Activated T-helper 1 cell treated with anti-CD3 and anti-CD28 coated beads, Interleukin-12 subunit alpha, Interleukin-12 subunit beta, Interleukin-2, Interleukin-4 antibody, amounts not matched to agents 30 ng/mL and 10 ng/mL and 1 ng/mL, durations not matched to agents 14 hours and 24 hours and 36 hours (primary cell): ENCODE results near the gene KRTAP21-1. TPM values are rescaled to one million over a fixed set of nuclear protein-coding genes. Genes with fewer than 3 reads are reported as not detected.
A peak's percentile ranks its signal among the peaks of the same experiment; 100 is the strongest.
"Not testable (repeated sequence)": the region's sequence is repeated elsewhere in the genome, so short reads cannot be mapped to it uniquely, and the experiment has no call there.

Source experiments
- DNase-seq: peaks from one replicate; pipeline ENCODE4 v3.0.0; 2021; ENCODE audit warnings: low spot score
- H3K27ac Mint-ChIP-seq: one replicate; pipeline ENCODE4 v1.8.0; 2021; ENCODE audit warnings: mild to moderate bottlenecking, mixed read lengths
- H3K27me3 Mint-ChIP-seq: one replicate; pipeline ENCODE4 v1.8.0; 2022; ENCODE audit warnings: mild to moderate bottlenecking, moderate library complexity, mixed read lengths; ENCODE audit not compliant: insufficient read depth
- H3K36me3 Mint-ChIP-seq: one replicate; pipeline ENCODE4 v1.8.0; 2021; ENCODE audit warnings: low read depth, mixed read lengths
- H3K4me1 Mint-ChIP-seq: one replicate; pipeline ENCODE4 v1.8.0; 2021; ENCODE audit warnings: low read depth, mixed read lengths
- H3K4me3 Mint-ChIP-seq: one replicate; pipeline ENCODE4 v1.8.0; 2021; ENCODE audit warnings: mild to moderate bottlenecking, moderate library complexity, mixed read lengths
- H3K9me3 Mint-ChIP-seq: one replicate; pipeline ENCODE4 v1.8.0; 2021; ENCODE audit warnings: mixed read lengths
- intact Hi-C: fragments of 100-400 bp; cut with micrococcal nuclease; formaldehyde crosslinking; loops from one replicate; pipeline ENCODE4 v1.15.1; 2024
- total RNA-seq: library from RNA; stranded (reverse); gene quantifications from 2 replicates; pipeline ENCODE4 v1.2.3, GENCODE V29; 2022

Gene KRTAP21-1
- not detected in 2 replicates for total RNA-seq

DNA sequence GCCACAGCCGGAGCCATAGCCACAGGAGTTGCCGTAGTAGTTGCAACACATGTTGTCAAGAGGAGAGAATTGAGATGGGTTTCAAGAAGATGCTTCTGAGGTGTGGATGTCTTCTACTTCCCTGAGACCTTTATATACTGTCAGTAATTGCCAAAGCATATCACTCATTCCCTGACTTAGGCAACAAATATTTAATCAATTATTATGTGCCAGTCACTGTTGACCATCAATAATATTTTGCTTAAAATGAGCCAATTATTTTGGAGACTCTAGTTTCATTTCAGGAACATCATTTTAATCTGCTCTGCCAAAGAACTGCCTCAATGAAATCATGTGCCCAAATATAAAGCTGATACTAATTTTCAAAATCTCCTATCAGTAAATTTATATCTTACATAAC, at the start of gene KRTAP21-1:
Gene KRTAP21-1, minus strand, starts transcription at position 101 of the 400 bp plus-strand sequence. Its CDS starts 50 bp downstream, at position 51.
- H3K27ac Mint-ChIP-seq, intact Hi-C loops, H3K4me3 Mint-ChIP-seq, H3K36me3 Mint-ChIP-seq, H3K9me3 Mint-ChIP-seq, DNase-seq, H3K4me1 Mint-ChIP-seq, H3K27me3 Mint-ChIP-seq: not testable (repeated sequence)

DNA sequence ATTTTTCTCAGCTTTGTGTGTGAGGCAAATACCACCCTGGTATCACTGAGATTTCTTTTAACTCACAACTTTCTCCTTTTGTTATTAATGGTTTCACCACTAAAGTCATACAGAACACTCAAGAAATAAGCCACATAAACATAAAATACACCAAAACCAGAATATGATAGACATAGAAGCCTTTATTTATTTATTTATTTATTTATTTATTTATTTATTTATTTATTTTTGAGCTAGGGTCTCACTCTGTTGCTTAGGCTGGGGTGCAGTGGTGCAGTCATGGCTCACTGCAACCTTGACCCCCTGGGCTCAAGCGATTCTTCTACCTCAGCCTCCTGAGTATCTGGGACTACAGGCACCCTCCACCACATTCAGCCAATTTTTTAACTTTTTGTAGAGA, 45.4 kb upstream of the KRTAP21-1 start:
- intact Hi-C loops: no loop called here
- Mint-ChIP-seq H3K27me3 (no peaks in the 10 kb centered on the region), H3K36me3 (no peaks in the 10 kb centered on the region), H3K4me1 (no peaks in the 10 kb centered on the region), H3K4me3 (no peak overlapping the region), H3K9me3 (no peaks in the 10 kb centered on the region), H3K27ac (no peak overlapping the region)
- no peak for DNase-seq

DNA sequence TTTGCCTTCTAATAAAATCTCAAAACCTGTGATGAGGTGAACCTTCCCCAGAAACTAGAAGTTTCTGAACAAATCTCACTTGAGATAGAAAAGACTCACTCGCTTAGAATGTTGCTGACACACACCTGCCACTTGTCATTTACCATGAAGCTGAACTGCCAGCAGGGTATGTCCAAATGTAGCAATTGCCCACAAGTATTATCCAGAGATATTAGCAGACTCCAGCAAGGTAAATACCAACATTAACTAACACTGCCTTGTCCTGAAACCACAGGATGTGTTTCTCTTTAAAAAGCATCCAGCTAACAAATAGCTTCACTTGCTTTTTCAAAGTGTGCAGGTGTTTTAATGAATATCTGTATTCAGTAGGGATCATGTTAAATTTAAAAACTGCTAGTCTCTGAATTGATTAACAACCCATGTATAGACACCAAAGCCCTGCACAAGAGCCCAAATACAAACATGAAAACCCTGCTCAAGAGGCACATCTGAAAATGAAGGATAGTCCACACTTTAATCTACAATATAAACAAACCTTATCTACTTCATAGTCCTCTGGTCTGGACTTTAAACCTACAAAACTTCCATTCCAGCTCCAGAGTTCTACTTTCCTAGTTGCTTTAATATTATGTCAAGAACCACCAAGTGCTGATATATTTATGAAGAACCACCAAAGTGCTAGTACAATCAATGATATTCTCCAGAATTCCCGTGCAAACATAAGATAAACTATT, 38.5 kb upstream of the KRTAP21-1 start:
- intact Hi-C loops: no loop called here
- Mint-ChIP-seq H3K9me3 (no peaks in the 10 kb centered on the region), H3K4me3 (no peak overlapping the region), H3K36me3 (no peaks in the 10 kb centered on the region), H3K4me1 (no peaks in the 10 kb centered on the region), H3K27me3 (no peaks in the 10 kb centered on the region), H3K27ac (no peak overlapping the region)
- DNase-seq: no peak

DNA sequence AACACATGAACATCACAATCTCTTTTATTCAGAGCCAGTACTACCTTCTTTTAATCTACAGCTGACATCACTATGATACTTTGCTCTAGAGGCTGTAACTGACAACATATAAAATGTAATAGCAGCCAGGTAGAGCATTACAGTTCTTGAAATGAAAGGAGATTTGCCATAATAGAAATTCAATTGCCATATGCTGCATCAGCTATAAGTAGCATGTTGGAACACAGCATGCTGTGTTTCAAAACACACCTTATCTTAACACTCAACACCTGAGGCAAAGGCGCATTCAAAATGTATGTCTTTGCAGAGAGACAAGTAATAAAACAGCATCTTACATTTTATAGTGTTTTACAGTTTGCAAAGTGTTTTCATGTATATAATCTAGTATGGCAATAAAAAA, 24.0 kb upstream of the KRTAP21-1 start:
- Mint-ChIP-seq H3K4me3 (no peak overlapping the region), H3K27ac (no peak overlapping the region), H3K9me3 (no peaks in the 10 kb centered on the region), H3K4me1 (no peaks in the 10 kb centered on the region), H3K27me3 (peaks cover 2% of the 10 kb centered on the region), H3K36me3 (no peaks in the 10 kb centered on the region)
- intact Hi-C loops: no loop called here
- no peak for DNase-seq

DNA sequence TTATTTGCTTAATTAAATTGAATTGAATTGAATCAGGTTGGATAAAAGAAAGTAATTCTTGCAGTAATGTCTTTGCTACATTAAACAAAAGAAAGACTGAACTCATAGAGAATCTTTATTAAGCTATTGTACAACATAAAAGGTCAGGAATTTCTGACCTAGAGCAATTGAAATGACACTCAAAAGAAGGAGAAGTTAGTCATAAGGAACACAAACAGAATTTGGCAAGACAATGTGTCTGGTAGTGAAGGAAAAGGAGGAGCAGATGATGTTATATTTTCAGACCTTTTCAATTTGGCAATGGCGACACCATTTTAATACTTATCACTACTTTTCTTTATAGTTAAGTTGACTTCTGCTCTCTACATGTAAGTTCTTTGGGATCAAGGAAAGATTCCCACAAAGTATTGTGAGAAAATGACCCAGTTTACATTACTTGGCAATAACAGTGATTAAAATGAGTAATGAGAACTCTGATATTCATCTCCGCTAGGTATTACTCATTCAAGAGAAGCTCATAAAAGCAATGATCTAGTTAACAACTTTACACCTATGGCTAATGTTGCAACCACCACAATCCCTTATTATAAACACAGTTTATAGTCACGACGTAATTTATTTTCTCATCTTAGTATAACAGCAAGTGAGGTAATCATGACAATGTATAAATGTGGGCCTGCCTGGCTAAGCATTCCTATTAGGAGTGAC, 14.7 kb upstream of the KRTAP21-1 start:
- intact Hi-C loops: no loop called here
- Mint-ChIP-seq H3K27me3 (no peaks in the 10 kb centered on the region), H3K4me3 (no peak overlapping the region), H3K4me1 (no peaks in the 10 kb centered on the region), H3K27ac (no peak overlapping the region), H3K9me3 (no peaks in the 10 kb centered on the region), H3K36me3 (no peaks in the 10 kb centered on the region)
- no peak for DNase-seq

DNA sequence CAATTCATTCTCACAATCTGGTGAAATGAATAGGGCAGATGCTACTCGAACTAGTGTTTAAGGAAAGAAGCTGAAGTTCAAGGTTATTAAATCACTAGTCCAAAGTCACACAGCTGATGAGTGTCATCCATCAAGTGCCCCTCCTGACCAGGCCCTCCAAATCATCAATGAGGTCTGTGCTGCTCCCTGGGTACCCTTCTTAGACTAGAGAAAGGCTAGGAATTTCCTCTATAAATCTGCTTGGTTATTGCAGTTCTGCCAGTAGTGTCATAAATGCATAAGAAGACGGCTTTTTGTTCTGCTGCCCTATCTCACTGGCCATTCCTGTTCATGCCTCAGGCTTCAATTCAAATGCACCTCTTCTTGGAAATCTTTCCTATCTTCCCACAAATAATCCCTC, 5.5 kb upstream of the KRTAP21-1 start:
- intact Hi-C loops: no loop called here
- H3K9me3 Mint-ChIP-seq: no peaks in the 10 kb centered on the region
- no peaks in the 10 kb centered on the region for H3K36me3 Mint-ChIP-seq
- no peak overlapping the region for H3K27ac Mint-ChIP-seq
- H3K4me3 Mint-ChIP-seq: no peak overlapping the region
- DNase-seq: no peak
- H3K4me1 Mint-ChIP-seq: no peaks in the 10 kb centered on the region
- H3K27me3 Mint-ChIP-seq: peaks cover 4% of the 10 kb centered on the region

DNA sequence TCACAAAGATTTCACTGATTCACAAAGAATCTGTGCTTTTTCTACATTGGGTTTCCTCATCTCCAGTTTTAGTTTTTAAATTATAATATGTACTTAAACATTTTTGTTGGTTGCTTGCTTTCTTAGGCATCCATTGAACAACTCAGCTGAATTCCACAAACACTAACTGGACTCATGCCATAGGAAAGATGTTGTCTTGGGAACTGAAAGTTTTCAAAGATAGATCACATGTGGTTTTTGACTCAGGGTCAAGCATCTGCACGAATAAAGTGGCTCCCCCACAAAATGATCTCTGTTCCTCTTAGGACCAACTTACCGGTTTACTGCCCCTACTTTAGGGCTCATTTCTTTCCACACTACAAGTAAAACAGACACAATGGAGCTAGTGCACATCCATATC, 3.1 kb upstream of the KRTAP21-1 start:
- DNase-seq: no peak
- Mint-ChIP-seq H3K4me3 (no peak overlapping the region), H3K36me3 (no peaks in the 10 kb centered on the region), H3K27me3 (peaks cover 4% of the 10 kb centered on the region), H3K4me1 (no peaks in the 10 kb centered on the region), H3K27ac (no peak overlapping the region), H3K9me3 (no peaks in the 10 kb centered on the region)
- intact Hi-C loops: no loop called here

DNA sequence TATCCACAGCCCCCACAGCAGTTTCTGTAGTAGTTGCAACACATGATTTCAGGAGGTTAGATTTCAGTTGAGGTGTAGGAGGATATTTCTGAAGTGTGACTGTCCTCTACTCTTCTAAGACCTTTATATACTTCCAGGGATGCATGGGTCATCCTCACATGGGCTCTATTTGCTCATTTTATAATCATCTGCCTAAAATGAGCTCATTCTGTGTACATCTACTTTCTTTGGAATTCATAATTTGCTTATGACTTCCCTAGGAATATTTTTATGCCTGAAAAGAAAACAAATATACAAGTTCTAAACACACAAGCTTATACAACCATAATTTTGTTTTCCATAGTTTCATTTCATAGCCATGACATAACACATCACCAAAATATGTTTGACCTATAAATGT, 8.1 kb downstream of the KRTAP21-1 start, which contains the start of gene KRTAP21-2:
Gene KRTAP21-2, minus strand, starts transcription at position 101 of the 400 bp plus-strand sequence. Its CDS starts 57 bp downstream, at position 44.
- DNase-seq: no peak
- H3K9me3 Mint-ChIP-seq: no peaks in the 10 kb centered on the region
- intact Hi-C loops: no loop called here
- no peaks in the 10 kb centered on the region for H3K4me1 Mint-ChIP-seq
- no peaks in the 10 kb centered on the region for H3K27me3 Mint-ChIP-seq
- no peaks in the 10 kb centered on the region for H3K36me3 Mint-ChIP-seq
- no peak within 1 kb of the TSS for H3K4me3 Mint-ChIP-seq
- H3K27ac Mint-ChIP-seq: no peak within 1 kb of the TSS

DNA sequence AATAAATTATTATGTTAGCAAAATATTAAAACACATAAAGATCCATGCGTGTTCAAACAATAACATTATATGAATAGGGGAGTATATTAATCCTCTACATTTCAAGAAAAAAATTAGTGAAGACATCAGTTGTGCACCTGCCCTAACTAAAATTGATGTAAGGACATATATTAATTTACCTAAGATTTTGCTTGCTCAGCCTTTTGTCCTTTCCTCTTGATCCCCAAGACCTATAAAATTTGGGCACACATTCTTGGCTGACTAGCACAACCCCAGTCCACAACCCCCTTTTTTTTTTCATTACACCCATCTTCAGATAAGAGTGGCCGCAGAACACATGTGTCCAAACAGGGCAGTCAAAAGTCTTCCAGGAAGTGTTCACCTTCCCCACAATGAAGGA, 14.8 kb downstream of the KRTAP21-1 start:
- intact Hi-C loops: no loop called here
- Mint-ChIP-seq H3K4me3 (no peak overlapping the region), H3K27me3 (no peaks in the 10 kb centered on the region)

DNA sequence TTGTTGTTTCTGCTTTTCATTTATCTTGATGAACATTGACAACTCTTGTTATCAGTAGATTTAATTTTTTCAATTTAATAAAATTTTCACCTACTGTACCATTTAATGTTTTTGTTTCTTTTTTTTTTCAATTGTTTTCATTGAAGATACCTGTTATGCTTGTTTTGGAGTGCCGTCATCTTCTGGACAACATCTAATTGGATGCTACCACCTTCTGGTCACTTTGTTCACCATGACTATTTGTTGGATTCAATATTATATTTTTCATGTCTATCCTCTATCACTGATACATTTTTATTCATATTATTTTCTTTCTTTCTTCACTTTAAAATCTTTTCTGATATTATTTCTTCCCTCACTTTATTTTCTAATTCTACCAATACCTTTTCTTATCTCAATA, 22.2 kb downstream of the KRTAP21-1 start:
- no peak for DNase-seq
- intact Hi-C loops: loop anchor here (1.0 kb wide), 1 partner anchor 227 kb away; no protein-coding TSS in a partner anchor
- H3K27ac Mint-ChIP-seq: no peak overlapping the region

More for the DNA sequence above, 14.8 kb downstream of the KRTAP21-1 start:
- no peak for DNase-seq
- Mint-ChIP-seq H3K9me3 (no peaks in the 10 kb centered on the region), H3K4me1 (no peaks in the 10 kb centered on the region), H3K27ac (no peak overlapping the region), H3K36me3 (no peaks in the 10 kb centered on the region)

DNA sequence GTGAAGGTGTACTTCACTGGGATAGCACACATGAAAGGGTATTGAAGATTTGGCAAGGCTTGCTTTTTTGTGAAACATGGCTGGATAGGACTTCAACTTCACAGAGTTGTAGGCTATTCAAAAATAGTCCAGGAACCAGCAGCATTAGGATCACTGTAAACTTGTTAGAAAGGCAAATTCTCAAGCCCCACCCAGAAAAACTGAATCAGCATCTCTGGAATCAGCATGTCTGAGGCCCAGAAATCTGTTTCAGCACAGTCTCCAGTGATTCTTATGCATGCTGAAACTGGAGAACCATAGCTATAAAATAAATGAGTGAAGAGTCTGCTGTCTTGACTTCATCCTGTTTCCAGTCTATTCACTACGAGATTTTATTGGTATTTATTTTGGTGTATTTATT, 28.5 kb downstream of the KRTAP21-1 start:
- Mint-ChIP-seq H3K9me3 (peaks cover 20% of the 10 kb centered on the region), H3K27me3 (peaks cover 10% of the 10 kb centered on the region), H3K36me3 (peaks cover 1% of the 10 kb centered on the region), H3K4me1 (no peaks in the 10 kb centered on the region), H3K27ac (no peak overlapping the region), H3K4me3 (no peak overlapping the region)
- DNase-seq: no peak
- intact Hi-C loops: no loop called here

More for the DNA sequence above, 22.2 kb downstream of the KRTAP21-1 start:
- H3K36me3 Mint-ChIP-seq: no peaks in the 10 kb centered on the region
- H3K4me3 Mint-ChIP-seq: no peak overlapping the region
- H3K4me1 Mint-ChIP-seq: no peaks in the 10 kb centered on the region
- peaks cover 8% of the 10 kb centered on the region for H3K9me3 Mint-ChIP-seq
- H3K27me3 Mint-ChIP-seq: peaks cover 16% of the 10 kb centered on the region

DNA sequence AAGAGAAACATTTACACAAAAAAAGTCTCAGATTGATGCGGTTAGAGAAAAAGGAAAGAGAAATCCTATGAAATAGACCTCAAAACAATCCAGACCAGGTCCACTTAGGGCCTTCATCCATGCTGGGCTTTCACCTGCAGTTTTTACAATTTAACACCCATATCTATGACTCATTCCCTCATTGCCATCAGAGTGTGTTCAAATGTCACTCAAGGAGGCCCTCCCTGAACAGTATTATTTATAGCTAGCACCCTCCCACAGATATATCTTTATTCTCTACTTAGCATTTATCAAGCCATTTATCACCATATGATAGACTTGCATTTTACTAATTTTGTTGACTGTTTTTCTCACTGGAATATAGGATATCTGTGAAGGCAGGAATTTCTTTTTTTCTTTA, 35.8 kb downstream of the KRTAP21-1 start:
- Mint-ChIP-seq H3K4me3 (peak overlapping the region; percentile 7), H3K27ac (peak overlapping the region; percentile 64), H3K9me3 (peaks cover 18% of the 10 kb centered on the region), H3K4me1 (peaks cover 29% of the 10 kb centered on the region), H3K36me3 (peaks cover 3% of the 10 kb centered on the region), H3K27me3 (peaks cover 2% of the 10 kb centered on the region)
- intact Hi-C loops: loop anchor here (2.0 to 10.0 kb wide), 8 partner anchors 368 to 1945 kb away; partner anchors contain the start of gene SOD1
- DNase-seq: no peak

DNA sequence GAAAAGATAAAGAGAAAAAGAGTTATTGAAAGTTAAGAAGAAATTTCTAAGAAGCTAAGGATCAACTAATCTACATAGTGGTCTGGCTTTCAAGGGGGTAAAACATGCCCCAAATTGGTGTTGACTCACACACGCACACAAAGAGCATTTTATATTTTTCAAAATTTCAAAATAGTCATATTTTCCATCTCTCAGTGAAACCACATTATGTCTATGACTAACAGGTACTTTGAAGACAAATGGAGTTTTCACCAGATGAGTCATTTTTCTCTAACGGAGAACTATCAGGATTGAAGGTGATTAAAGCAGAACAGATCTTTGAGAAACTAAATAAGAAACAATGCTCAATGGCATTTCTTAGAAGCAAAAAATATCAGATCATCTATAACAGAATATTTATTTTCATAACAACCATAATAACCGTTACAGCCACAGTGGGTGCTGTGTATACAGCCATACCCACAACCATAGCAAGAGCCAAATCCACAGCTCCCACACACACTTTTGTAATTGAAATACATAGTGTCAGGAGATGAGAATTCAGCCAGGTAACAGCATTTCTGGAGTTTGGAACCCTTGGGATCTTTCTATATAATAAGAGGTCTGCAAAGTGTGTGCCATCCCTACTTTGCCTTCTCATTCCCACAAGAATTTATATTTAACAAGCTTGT, 36.9 kb downstream of the KRTAP21-1 start, which contains the start of gene KRTAP21-3:
Gene KRTAP21-3, minus strand, starts transcription at position 539 of the 671 bp plus-strand sequence. Its CDS starts 18 bp downstream, at position 521.
- Mint-ChIP-seq H3K4me3 (peak within 1 kb of the TSS; percentile 7), H3K36me3 (peaks cover 3% of the 10 kb centered on the region), H3K27ac (peak within 1 kb of the TSS; percentile 75), H3K27me3 (peaks cover 2% of the 10 kb centered on the region), H3K4me1 (peaks cover 29% of the 10 kb centered on the region), H3K9me3 (peaks cover 18% of the 10 kb centered on the region)
- intact Hi-C loops: loop anchor here (1.0 to 10.0 kb wide), 10 partner anchors 8 to 1944 kb away; partner anchors contain the start of gene SOD1
- DNase-seq: no peak
